Measurements from ENCODE around the gene CXCL3.

DNA sequence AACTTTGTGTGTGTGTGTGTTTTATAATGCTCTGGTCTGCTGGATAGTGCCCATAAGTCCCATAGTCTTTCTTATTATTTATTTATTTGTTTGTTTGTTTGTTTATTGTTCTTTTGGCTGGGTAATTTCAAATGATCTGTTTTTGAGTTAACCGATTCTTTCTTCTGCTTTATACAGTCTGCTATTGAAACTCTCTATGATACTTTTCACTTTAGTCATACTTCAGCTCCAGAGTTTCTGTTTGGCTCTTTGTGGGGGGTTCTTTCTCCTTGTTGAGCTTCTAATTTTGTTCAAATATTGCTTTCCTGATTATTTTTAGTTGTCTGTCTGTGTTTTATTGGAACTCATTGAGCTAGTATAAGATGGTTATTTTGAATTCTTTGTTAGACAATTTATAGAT lies 10.0 kb downstream of the CXCL3 start:
- TF ChIP-seq YY1 (IDR thresholded peaks at IDR 0.05; ENCODE audit: insufficient read depth, insufficient read length), result no peak
- no peak for TF ChIP-seq ZNF274 (IDR thresholded peaks at IDR 0.05; ENCODE audit: low read depth, low read length)
- TF ChIP-seq SUZ12 (IDR thresholded peaks at IDR 0.05; ENCODE audit: extremely low read depth, insufficient read depth, insufficient read length), result no peak

All from NT2/D1 (cell line).